K562 (cell line): ENCODE results near the gene CTNS. TPM values are rescaled to one million over a fixed set of nuclear protein-coding genes. Genes with fewer than 3 reads are reported as not detected.

ENCODE experiments used
- NR2C2 ChIP-seq, 2 experiments: fragments of 200-800 bp in 1 of 2; sonication (Bioruptor generic) in 1 of 2; sonication (generic) in 1 of 2; formaldehyde crosslinking in 1 of 2; IDR thresholded peaks; 2 replicates each; pipeline versions ENCODE4 v1.6.1 to v1.8.0; 2016 to 2022; ENCODE audit warnings: mild to moderate bottlenecking in 1 of 2, missing compliant biosample characterization in 1 of 2, missing genetic modification characterization in 1 of 2, missing genetic modification reagents in 1 of 2
- PCBP1 ChIP-seq: fragments of 200-400 bp; formaldehyde crosslinking; IDR thresholded peaks from 2 replicates; pipeline ENCODE4 v1.6.1; 2018; ENCODE audit warnings: mild to moderate bottlenecking, low read depth, low read length; ENCODE audit not compliant: poor library complexity, severe bottlenecking
- RAD21 ChIP-seq, 2 experiments: fragments of 250-450 bp in 1 of 2; fragments of 450-650 bp in 1 of 2; sonication (Bioruptor Pico) in 1 of 2; formaldehyde crosslinking in 1 of 2; IDR thresholded peaks in 1 of 2; conservative IDR thresholded peaks in 1 of 2; 2 replicates each; pipeline versions ENCODE4 v1.4.0 to v1.8.0; 2020 to 2022; ENCODE audit warnings: mild to moderate bottlenecking in 2 of 2, moderate library complexity in 1 of 2
- REST ChIP-seq, 2 experiments: fragments of 450-650 bp; formaldehyde crosslinking in 1 of 2; IDR thresholded peaks; 2 replicates each; pipeline versions ENCODE4 v1.4.0 to v1.6.1; 2014 to 2020; ENCODE audit warnings: mild to moderate bottlenecking in 2 of 2, borderline replicate concordance in 1 of 2, low read depth in 1 of 2
- RFX1 ChIP-seq: fragments of 450-650 bp; IDR thresholded peaks from 2 replicates; pipeline ENCODE4 v1.6.1; 2016; ENCODE audit warnings: mild to moderate bottlenecking, moderate library complexity
- SMARCA4 ChIP-seq: fragments of 450-650 bp; IDR thresholded peaks from 2 replicates; pipeline ENCODE4 v1.6.1; 2016
- SMC3 ChIP-seq: conservative IDR thresholded peaks from 2 replicates; pipeline ENCODE4 v1.6.1; 2011; ENCODE audit warnings: low read depth, low read length, improper control_type of control experiment; ENCODE audit not compliant: insufficient read depth
- TEAD2 ChIP-seq: fragments of 450-650 bp; IDR thresholded peaks from 2 replicates; pipeline ENCODE4 v1.6.1; 2016; ENCODE audit warnings: missing genetic modification characterization, control low read depth, missing compliant biosample characterization
- ZNF134 ChIP-seq: fragments of 250-450 bp; sonication (Bioruptor Pico); conservative IDR thresholded peaks from 2 replicates; pipeline ENCODE4 v1.4.0; 2020
- polyA plus RNA-seq, 8 experiments: library from polyadenylated mRNA; depleted of rRNA in 4 of 8; stranded (reverse) in 5 of 8; unstranded in 3 of 8; fragments of >200 nt; fragmentation: Nextera tagmentation in 2 of 8; fragmentation: Illumina TruSeq in 1 of 8; extraction: Ambion mirVana in 2 of 8; extraction: Trizol in 1 of 8; gene quantifications; 2 replicates each; pipeline versions ENCODE4 v1.2.1 to v1.2.3, GENCODE V29; 2011 to 2014; ENCODE audit warnings: inconsistent platforms in 1 of 8, missing spikeins in 1 of 8
- total RNA-seq, 7 experiments: library from RNA; depleted of rRNA in 6 of 7; stranded (reverse); fragments of >200 nt in 6 of 7; fragmentation: Illumina TruSeq in 2 of 7; extraction: Trizol in 2 of 7; gene quantifications; 2 replicates each; pipeline versions ENCODE4 v1.2.1 to v1.2.3, GENCODE V29; 2011 to 2021; ENCODE audit warnings: low replicate concordance in 1 of 7
- TF ChIP-seq, protein P1 (sequence below), 3 experiments: fragments of 200-800 bp in 1 of 3; sonication (Bioruptor generic) in 1 of 3; sonication (generic) in 1 of 3; formaldehyde crosslinking in 1 of 3; IDR thresholded peaks; 2 replicates each; pipeline versions ENCODE4 v1.6.1 to v1.8.0; 2016 to 2022; ENCODE audit warnings: mild to moderate bottlenecking in 2 of 3, missing compliant biosample characterization in 2 of 3, missing genetic modification characterization in 2 of 3, missing genetic modification reagents in 1 of 3

CTNS gene
- total and polyA plus RNA-seq, 9 of the 15 experiments (the other 6 are each of a cell fraction or from before 2014, with no cell fraction given), result 0.66 to 8.4 (median 4.9) TPM

DNA sequence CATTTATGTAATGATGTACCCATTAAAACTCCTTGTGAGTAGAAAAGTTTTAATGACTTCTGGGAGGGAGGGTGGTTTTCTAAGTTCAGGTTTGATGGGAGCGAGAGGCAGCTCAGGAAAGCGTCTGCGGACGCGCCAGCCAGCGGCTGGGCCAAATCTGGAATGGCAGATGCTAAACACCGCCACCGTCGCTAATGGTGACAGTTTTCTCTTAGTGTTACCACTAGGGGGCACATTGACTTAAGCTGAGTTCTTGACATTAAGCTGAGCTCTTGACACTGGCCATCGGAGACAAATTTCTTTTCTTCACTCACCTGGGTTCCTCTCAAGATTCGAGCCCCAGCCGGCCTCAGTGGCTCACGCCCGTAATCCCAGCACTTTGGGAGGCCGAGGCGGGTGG lies 34.1 kb upstream of the CTNS start (continued):
- peak; percentile 52; the same call in 1 of the 2 replicates for TF ChIP-seq REST (IDR thresholded peaks at IDR 0.05; ENCODE audit: borderline replicate concordance)
- no peak for TF ChIP-seq REST (CRISPR knock-in tag; IDR thresholded peaks at IDR 0.05; ENCODE audit: low read depth)
- TF ChIP-seq, protein P1, sequence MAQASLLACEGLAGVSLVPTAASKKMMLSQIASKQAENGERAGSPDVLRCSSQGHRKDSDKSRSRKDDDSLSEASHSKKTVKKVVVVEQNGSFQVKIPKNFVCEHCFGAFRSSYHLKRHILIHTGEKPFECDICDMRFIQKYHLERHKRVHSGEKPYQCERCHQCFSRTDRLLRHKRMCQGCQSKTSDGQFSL (CRISPR knock-in tag; IDR thresholded peaks at IDR 0.05), result no peak
- TF ChIP-seq, protein P1 (tag; IDR thresholded peaks at IDR 0.05), result no peak
- no peak for TF ChIP-seq NR2C2 (CRISPR knock-in tag; IDR thresholded peaks at IDR 0.05)
- no peak for TF ChIP-seq NR2C2 (tag; IDR thresholded peaks at IDR 0.05)
- TF ChIP-seq ZNF134 (CRISPR knock-in tag), result no peak
- TF ChIP-seq TEAD2, result no peak
- TF ChIP-seq SMC3, result peak; percentile 33; the same call in 1 of the 2 replicates
- no peak for TF ChIP-seq PCBP1
- TF ChIP-seq SMARCA4, result no peak
- TF ChIP-seq RAD21 (CRISPR knock-in tag; conservative IDR thresholded peaks at IDR 0.05 in 1 of 2, IDR thresholded peaks at IDR 0.05 in 1 of 2), result peak; percentile 27 to 63; a peak in 3 of 4 replicates
- peak; percentile 75 for TF ChIP-seq RFX1
